ENCODE data around the gene KIF21B. TPM values are rescaled to one million over a fixed set of nuclear protein-coding genes. Genes with fewer than 3 reads are reported as not detected.

KIF21B gene
- total and polyA plus RNA-seq, 9 of the 15 experiments (the other 6 are each of a cell fraction or from before 2014, with no cell fraction given) = 0.46 to 13.4 (median 5.9) TPM

- intact Hi-C loops (cut with micrococcal nuclease) (loop anchor here (5.0 kb wide), 1 partner anchor 401 kb away; the partner anchor contains the start of gene KIF14), in situ Hi-C loops (cut with MboI) (no loop called here)
- ATAC-seq = no peak
- Histone ChIP-seq H3K4me1 (replicated peaks in 1 of 2; ENCODE audit: control insufficient read depth in 2 of 2, insufficient read depth in 2 of 2, low read length in 2 of 2) (peaks cover 52 to 83% of the 10 kb centered on the region in 2 experiments), H3K4me3 (peak overlapping the region; percentile 56), H3K27ac (ENCODE audit: extremely low read depth, low read depth, low read length) (peak overlapping the region; percentile 43; the same call in 2 of the 3 replicates), H3K36me3 (ENCODE audit: control insufficient read depth, insufficient read depth, low read length) (no peaks in the 10 kb centered on the region), H3K9me1 (ENCODE audit: control insufficient read depth, insufficient read depth, low read length) (peaks cover 7% of the 10 kb centered on the region), H3K27me3 (ENCODE audit: control insufficient read depth in 2 of 2, insufficient read depth in 2 of 2, low read length in 2 of 2) (peaks cover 0 to 2% of the 10 kb centered on the region in 2 experiments; a peak in 1 of 5 replicates), H3K9ac (ENCODE audit: insufficient read depth in 1 of 2, low read depth in 2 of 2, low read length in 2 of 2) (peak overlapping the region; percentile 42 to 89; a peak in 3 of 4 replicates), H3K9me3 (replicated peaks; ENCODE audit: control insufficient read depth, insufficient read depth, low read depth, low read length) (no peaks in the 10 kb centered on the region), H3K79me2 (ENCODE audit: control insufficient read depth, insufficient read depth, low read length) (peaks cover 15% of the 10 kb centered on the region), H2AFZ (ENCODE audit: low read depth, low read length) (peak overlapping the region; percentile 78), H3K4me2 (ENCODE audit: insufficient read depth, low read length) (peak overlapping the region; percentile 83), H4K20me1 (replicated peaks; ENCODE audit: control insufficient read depth, insufficient read depth, low read length) (no peaks in the 10 kb centered on the region; the same call in 1 of the 2 replicates)
- 8% methylated on average over 28 of the region's 56 CpGs for WGBS (ENCODE audit: insufficient coverage, low coverage, missing lambda C conversion rate)
- BruUV-seq (replicated peaks) = no TSS peak
- DNase-seq (ENCODE audit: extremely low read depth in 1 of 4, low spot score in 3 of 4) = peak in 2 of 4 experiments; percentile 58 to 61
- ChIA-PET CTCF (ENCODE audit: low intra/inter-chr PET ratio) (no interaction called here), POLR2A (interaction anchor here (0.6 to 2.0 kb wide), 2 partner anchors 13 to 348 kb away, joined by 3 to 12 read pairs; no protein-coding TSS in a partner anchor)
- FAIRE-seq = no peak
- TF ChIP-seq ZNF274 (IDR thresholded peaks at IDR 0.05; ENCODE audit: borderline replicate concordance, low read depth, low read length) (no peak), CHD2 (IDR thresholded peaks at IDR 0.05; ENCODE audit: low read depth, low read length) (no peak), MED1 (CRISPR knock-in tag; IDR thresholded peaks at IDR 0.05; ENCODE audit: borderline replicate concordance) (no peak), PRPF4 (IDR thresholded peaks at IDR 0.05; ENCODE audit: insufficient read depth, low read depth, low read length, poor library complexity, severe bottlenecking) (no peak), ZNF282 (CRISPR knock-in tag; IDR thresholded peaks at IDR 0.05) (0 out of 2 replicates have a peak, but pooled peaks have one; percentile 54), ZBTB1 (CRISPR knock-in tag; IDR thresholded peaks at IDR 0.05; ENCODE audit: borderline replicate concordance, low read depth) (peak; percentile 41; the same call in 1 of the 2 replicates), CHCHD3 (CRISPR knock-in tag; IDR thresholded peaks at IDR 0.05) (no peak), E2F6 (IDR thresholded peaks at IDR 0.05; ENCODE audit: borderline replicate concordance in 1 of 2, extremely low read depth in 1 of 2, insufficient read depth in 1 of 2, insufficient read length in 1 of 2, low read depth in 1 of 2, low read length in 1 of 2, poor library complexity in 1 of 2, severe bottlenecking in 1 of 2) (peak in 1 of 2 experiments; percentile 67), HNRNPLL (IDR thresholded peaks at IDR 0.05; ENCODE audit: low read depth, low read length, poor library complexity, severe bottlenecking) (peak; percentile 65), ZNF140 (CRISPR knock-in tag; IDR thresholded peaks at IDR 0.05) (no peak), TAF9B (IDR thresholded peaks at IDR 0.05; ENCODE audit: partially characterized antibody) (no peak), ZFP36 (IDR thresholded peaks at IDR 0.05; ENCODE audit: low read depth, low read length, partially characterized antibody) (no peak), ZBTB7A (IDR thresholded peaks at IDR 0.05; ENCODE audit: borderline replicate concordance, control insufficient read depth, low read depth, low read length) (peak; percentile 85; the same call in 1 of the 2 replicates), ILF3 (IDR thresholded peaks at IDR 0.05; ENCODE audit: borderline replicate concordance) (no peak), HBP1 (CRISPR knock-in tag; IDR thresholded peaks at IDR 0.05) (no peak), ZNF12 (CRISPR knock-in tag; IDR thresholded peaks at IDR 0.05) (peak; percentile 77; the same call in 1 of the 2 replicates), THRA (IDR thresholded peaks at IDR 0.05) (no peak), TRIM24 (IDR thresholded peaks at IDR 0.05) (no peak)
Observed at GRCh38 chr1:201022820-201023516, 546 bp downstream of the KIF21B start.
